ENCODE data around the gene EMC9.
A peak's percentile ranks its signal among the peaks of the same experiment; 100 is the strongest.

Gene EMC9

GRCh38 chr14:24131549-24131966 is 9.8 kb downstream of the EMC9 start:
- no peak for DNase-seq (ENCODE audit: low spot score)

GRCh38 chr14:24130717-24131548 is 10.5 kb downstream of the EMC9 start:
- DNase-seq (ENCODE audit: low spot score): no peak

GRCh38 chr14:24130380-24130716 is 11.0 kb downstream of the EMC9 start, which contains the start of gene FITM1:
FITM1 (plus strand) TSS chr14:24130659; CDS start chr14:24131564, 905 bp downstream.
- DNase-seq (ENCODE audit: low spot score): no peak

GRCh38 chr14:24129410-24129998 is 11.9 kb downstream of the EMC9 start:
- DNase-seq (ENCODE audit: low spot score): no peak

GRCh38 chr14:24127673-24128072 is 13.7 kb downstream of the EMC9 start:
- no peak for DNase-seq (ENCODE audit: low spot score)

GRCh38 chr14:24126939-24127338 is 14.5 kb downstream of the EMC9 start:
- DNase-seq (ENCODE audit: low spot score): no peak

GRCh38 chr14:24123424-24124417 is 17.7 kb downstream of the EMC9 start:
- DNase-seq (ENCODE audit: low spot score): peak; percentile 93

GRCh38 chr14:24122898-24123297 is 18.5 kb downstream of the EMC9 start:
- DNase-seq (ENCODE audit: low spot score): peak; percentile 69

GRCh38 chr14:24122416-24122815 is 19.0 kb downstream of the EMC9 start:
- peak; percentile 23 for DNase-seq (ENCODE audit: low spot score)

GRCh38 chr14:24121210-24121609 is 20.2 kb downstream of the EMC9 start:
- DNase-seq (ENCODE audit: low spot score): no peak

GRCh38 chr14:24119691-24120090 is 21.7 kb downstream of the EMC9 start:
- DNase-seq (ENCODE audit: low spot score): no peak

- DNase-seq (ENCODE audit: low spot score): no peak
Observed at GRCh38 chr14:24117179-24117578, 24.2 kb downstream of the EMC9 start.

- DNase-seq (ENCODE audit: low spot score): no peak
Observed at GRCh38 chr14:24116128-24116814, 25.1 kb downstream of the EMC9 start.

- DNase-seq (ENCODE audit: low spot score): no peak
Observed at GRCh38 chr14:24115422-24116127, 25.8 kb downstream of the EMC9 start.

- peak; percentile 100 for DNase-seq (ENCODE audit: low spot score)
Observed at GRCh38 chr14:24114532-24115421, 26.6 kb downstream of the EMC9 start, which contains the start of the genes DCAF11 and NRL. DCAF11 (plus strand) TSS chr14:24114777; CDS start chr14:24115595, 818 bp downstream. NRL (minus strand) TSS chr14:24114949; CDS start chr14:24082848, 32,101 bp downstream.

- DNase-seq (ENCODE audit: low spot score): peak; percentile 75
Observed at GRCh38 chr14:24113801-24114531, 27.4 kb downstream of the EMC9 start.

- DNase-seq (ENCODE audit: low spot score): no peak
Observed at GRCh38 chr14:24113379-24113800, 28.0 kb downstream of the EMC9 start.

- DNase-seq (ENCODE audit: low spot score): no peak
Observed at GRCh38 chr14:24110523-24110922, 30.9 kb downstream of the EMC9 start.

GRCh38 chr14:24110060-24110459 is 31.3 kb downstream of the EMC9 start:
- no peak for DNase-seq (ENCODE audit: low spot score)
